Neural progenitor cell (in vitro differentiated cells): Measurements from ENCODE around the gene ESPNL. TPM values are rescaled to one million over a fixed set of nuclear protein-coding genes. Genes with fewer than 3 reads are reported as not detected.

Experiments used
- DNase-seq: peaks from one replicate; pipeline ENCODE4 v3.0.0-alpha.2; 2016; ENCODE audit warnings: low spot score
- H2AFZ ChIP-seq: fragments of 200-600 bp; sonication (generic); replicated peaks from 2 replicates; pipeline ENCODE4 v1.6.1; 2016; ENCODE audit warnings: antibody characterized with exemption
- H3F3A ChIP-seq: fragments of 200-600 bp; sonication (generic); 2 replicates; pipeline ENCODE4 v1.6.1; 2016; ENCODE audit warnings: antibody characterized with exemption, low read depth
- H3K27ac ChIP-seq: fragments of 200-600 bp; sonication (generic); 2 replicates; pipeline ENCODE4 v1.5.1; 2016; ENCODE audit warnings: mild to moderate bottlenecking
- H3K27me3 ChIP-seq: fragments of 200-600 bp; sonication (generic); 2 replicates; pipeline ENCODE4 v1.6.1; 2016; ENCODE audit warnings: mild to moderate bottlenecking, moderate library complexity
- H3K36me3 ChIP-seq: fragments of 200-600 bp; sonication (generic); 2 replicates; pipeline ENCODE4 v1.5.1; 2016
- H3K4me1 ChIP-seq: fragments of 200-600 bp; sonication (generic); 2 replicates; pipeline ENCODE4 v1.6.1; 2016; ENCODE audit warnings: mixed run types
- H3K4me2 ChIP-seq: fragments of 200-600 bp; sonication (generic); 2 replicates; pipeline ENCODE4 v1.6.1; 2016
- H3K4me3 ChIP-seq: fragments of 200-600 bp; sonication (generic); 2 replicates; pipeline ENCODE4 v1.5.1; 2016
- H3K79me2 ChIP-seq: fragments of 200-600 bp; sonication (generic); 2 replicates; pipeline ENCODE4 v1.6.1; 2016; ENCODE audit warnings: low read depth
- H3K9ac ChIP-seq: fragments of 200-600 bp; sonication (generic); 2 replicates; pipeline ENCODE4 v1.6.1; 2016
- H3K9me3 ChIP-seq: fragments of 200-600 bp; sonication (generic); 2 replicates; pipeline ENCODE4 v1.5.1; 2016; ENCODE audit warnings: low read depth
- H4K20me1 ChIP-seq: fragments of 200-600 bp; sonication (generic); 2 replicates; pipeline ENCODE4 v1.6.1; 2016; ENCODE audit warnings: low read depth
- H3K27ac Mint-ChIP-seq: 3 replicates; pipeline ENCODE4 v1.8.0; 2021; ENCODE audit warnings: mixed read lengths
- H3K27me3 Mint-ChIP-seq: 2 replicates; pipeline ENCODE4 v1.8.0; 2022; ENCODE audit warnings: low read depth, mild to moderate bottlenecking, inconsistent platforms, moderate library complexity, mixed read lengths; ENCODE audit not compliant: insufficient read depth
- H3K36me3 Mint-ChIP-seq: 3 replicates; pipeline ENCODE4 v1.8.0; 2021; ENCODE audit warnings: mixed read lengths
- H3K4me1 Mint-ChIP-seq: 3 replicates; pipeline ENCODE4 v1.8.0; 2021; ENCODE audit warnings: mixed read lengths
- H3K4me3 Mint-ChIP-seq: 3 replicates; pipeline ENCODE4 v1.8.0; 2021; ENCODE audit warnings: mild to moderate bottlenecking, moderate library complexity, mixed read lengths
- H3K9me3 Mint-ChIP-seq: 3 replicates; pipeline ENCODE4 v1.8.0; 2020; ENCODE audit warnings: mixed read lengths
- EZH2 ChIP-seq: fragments of 200-600 bp; sonication (generic); IDR thresholded peaks from 2 replicates; pipeline ENCODE4 v1.6.1; 2017; ENCODE audit warnings: antibody characterized with exemption, mild to moderate bottlenecking, moderate library complexity
- EZH2phosphoT487 ChIP-seq: fragments of 200-600 bp; sonication (generic); IDR thresholded peaks from 2 replicates; pipeline ENCODE4 v1.6.1; 2017; ENCODE audit warnings: antibody characterized with exemption
- total RNA-seq: library from RNA; depleted of rRNA; stranded (reverse); fragments of >200 nt; gene quantifications from 2 replicates; pipeline ENCODE4 v1.2.3, GENCODE V29; 2015; ENCODE audit warnings: low replicate concordance
- TF ChIP-seq, protein P1 (sequence below): fragments of 200-600 bp; sonication (generic); IDR thresholded peaks from 2 replicates; pipeline ENCODE4 v1.5.1; 2017; ENCODE audit warnings: antibody characterized with exemption, mild to moderate bottlenecking

ESPNL gene
- total RNA-seq, 1 donor from 2014 or later, result 0.58 TPM

DNA sequence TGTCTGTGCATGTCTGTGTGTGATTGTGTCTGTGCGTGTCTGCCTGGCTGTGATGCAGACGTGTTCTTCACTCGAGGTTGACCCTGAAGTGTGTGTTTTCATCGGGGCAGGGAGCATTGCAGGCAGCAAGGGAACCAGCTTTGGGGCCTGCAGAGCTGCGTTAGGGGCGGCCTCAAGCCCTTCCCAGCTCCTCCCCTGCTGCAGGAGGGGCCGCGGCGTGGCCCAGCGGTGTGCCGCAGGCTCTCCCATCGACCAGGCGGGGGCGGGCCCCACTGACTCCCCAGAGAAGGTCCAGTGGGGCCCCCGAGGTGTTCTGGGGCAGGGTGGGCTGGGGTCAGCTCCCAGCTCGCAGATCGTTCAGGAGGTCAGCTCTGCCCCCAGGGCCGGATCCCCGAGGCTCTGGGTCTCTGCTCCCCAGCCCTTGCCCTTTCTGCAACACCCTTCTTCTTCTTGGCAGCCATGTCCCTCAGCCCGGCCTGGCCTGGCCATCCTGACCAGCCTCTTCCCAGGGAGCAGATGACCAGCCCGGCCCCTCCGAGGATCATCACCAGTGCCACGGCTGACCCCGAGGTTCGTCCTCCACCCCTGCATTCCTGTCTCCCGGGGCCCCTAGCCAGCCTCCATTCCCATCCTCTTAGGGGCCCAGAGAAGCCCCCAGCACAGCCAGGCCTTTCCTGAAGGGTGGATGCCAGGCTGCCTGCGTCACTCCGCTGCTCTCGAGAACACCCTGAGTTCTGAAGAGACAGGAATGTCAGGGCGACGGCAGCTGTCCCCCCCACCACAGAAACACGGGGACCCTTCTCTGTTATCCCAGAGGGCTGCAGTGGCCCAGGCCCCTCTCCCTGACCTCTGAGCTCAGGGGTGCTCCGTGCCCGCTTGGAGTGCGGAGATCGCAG, 27.3 kb downstream of the ESPNL start:
- H3K4me3 ChIP-seq, result no peak overlapping the region
- no peak overlapping the region for H3K9ac ChIP-seq
- TF ChIP-seq EZH2phosphoT487, result no peak
- Mint-ChIP-seq H3K36me3 (no peaks in the 10 kb centered on the region), H3K27ac (peak overlapping the region; percentile 28), H3K4me1 (no peaks in the 10 kb centered on the region), H3K4me3 (no peak overlapping the region), H3K27me3 (no peaks in the 10 kb centered on the region), H3K9me3 (no peaks in the 10 kb centered on the region)
- no peak overlapping the region for H3K27ac ChIP-seq
- no peaks in the 10 kb centered on the region for H3K9me3 ChIP-seq
- no peaks in the 10 kb centered on the region for H3K27me3 ChIP-seq
- H3K36me3 ChIP-seq, result no peaks in the 10 kb centered on the region
- H3K4me2 ChIP-seq, result no peak overlapping the region
- peak; percentile 37 for DNase-seq
- no peaks in the 10 kb centered on the region for H3K4me1 ChIP-seq
- peak overlapping the region; percentile 81 for H2AFZ ChIP-seq
- H4K20me1 ChIP-seq, result no peaks in the 10 kb centered on the region
- peaks cover 9% of the 10 kb centered on the region for H3F3A ChIP-seq
- no peaks in the 10 kb centered on the region for H3K79me2 ChIP-seq

GRCh38 chr2:238128061-238128440, 27.9 kb downstream of the ESPNL start:
- H3K36me3 ChIP-seq, result no peaks in the 10 kb centered on the region
- peaks cover 9% of the 10 kb centered on the region for H3F3A ChIP-seq
- no peaks in the 10 kb centered on the region for H4K20me1 ChIP-seq
- H3K27ac ChIP-seq, result no peak overlapping the region
- no peaks in the 10 kb centered on the region for H3K9me3 ChIP-seq
- TF ChIP-seq, protein P1, sequence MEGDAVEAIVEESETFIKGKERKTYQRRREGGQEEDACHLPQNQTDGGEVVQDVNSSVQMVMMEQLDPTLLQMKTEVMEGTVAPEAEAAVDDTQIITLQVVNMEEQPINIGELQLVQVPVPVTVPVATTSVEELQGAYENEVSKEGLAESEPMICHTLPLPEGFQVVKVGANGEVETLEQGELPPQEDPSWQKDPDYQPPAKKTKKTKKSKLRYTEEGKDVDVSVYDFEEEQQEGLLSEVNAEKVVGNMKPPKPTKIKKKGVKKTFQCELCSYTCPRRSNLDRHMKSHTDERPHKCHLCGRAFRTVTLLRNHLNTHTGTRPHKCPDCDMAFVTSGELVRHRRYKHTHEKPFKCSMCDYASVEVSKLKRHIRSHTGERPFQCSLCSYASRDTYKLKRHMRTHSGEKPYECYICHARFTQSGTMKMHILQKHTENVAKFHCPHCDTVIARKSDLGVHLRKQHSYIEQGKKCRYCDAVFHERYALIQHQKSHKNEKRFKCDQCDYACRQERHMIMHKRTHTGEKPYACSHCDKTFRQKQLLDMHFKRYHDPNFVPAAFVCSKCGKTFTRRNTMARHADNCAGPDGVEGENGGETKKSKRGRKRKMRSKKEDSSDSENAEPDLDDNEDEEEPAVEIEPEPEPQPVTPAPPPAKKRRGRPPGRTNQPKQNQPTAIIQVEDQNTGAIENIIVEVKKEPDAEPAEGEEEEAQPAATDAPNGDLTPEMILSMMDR, result no peak
- TF ChIP-seq EZH2 (no peak), EZH2phosphoT487 (no peak)
- no peak overlapping the region for H3K4me3 ChIP-seq
- no peak for DNase-seq
- no peak overlapping the region for H3K4me3 Mint-ChIP-seq
- H3K27ac Mint-ChIP-seq, result no peak overlapping the region
- H3K4me2 ChIP-seq, result no peak overlapping the region
- H3K4me1 Mint-ChIP-seq, result no peaks in the 10 kb centered on the region
- no peaks in the 10 kb centered on the region for H3K79me2 ChIP-seq
- no peaks in the 10 kb centered on the region for H3K4me1 ChIP-seq
- no peak overlapping the region for H3K9ac ChIP-seq
- no peaks in the 10 kb centered on the region for H3K36me3 Mint-ChIP-seq
- no peaks in the 10 kb centered on the region for H3K27me3 Mint-ChIP-seq
- H3K9me3 Mint-ChIP-seq, result no peaks in the 10 kb centered on the region
- H3K27me3 ChIP-seq, result no peaks in the 10 kb centered on the region
- H2AFZ ChIP-seq, result no peak overlapping the region

- H2AFZ ChIP-seq, result no peak overlapping the region
- Mint-ChIP-seq H3K4me1 (no peaks in the 10 kb centered on the region), H3K27ac (no peak overlapping the region), H3K27me3 (no peaks in the 10 kb centered on the region), H3K4me3 (no peak overlapping the region), H3K9me3 (no peaks in the 10 kb centered on the region), H3K36me3 (no peaks in the 10 kb centered on the region)
- no peaks in the 10 kb centered on the region for H4K20me1 ChIP-seq
- TF ChIP-seq, protein P1, result no peak
- no peak for TF ChIP-seq EZH2
- TF ChIP-seq EZH2phosphoT487, result no peak
- no peak overlapping the region for H3K4me2 ChIP-seq
- H3K9ac ChIP-seq, result no peak overlapping the region
- H3K27me3 ChIP-seq, result no peaks in the 10 kb centered on the region
- no peaks in the 10 kb centered on the region for H3K4me1 ChIP-seq
- H3K9me3 ChIP-seq, result no peaks in the 10 kb centered on the region
- H3K79me2 ChIP-seq, result no peaks in the 10 kb centered on the region
- no peak overlapping the region for H3K4me3 ChIP-seq
- no peak overlapping the region for H3K27ac ChIP-seq
- peaks cover 9% of the 10 kb centered on the region for H3F3A ChIP-seq
- H3K36me3 ChIP-seq, result no peaks in the 10 kb centered on the region
- DNase-seq, result no peak
These were observed 28.4 kb downstream of the ESPNL start for GRCh38 chr2:238128534-238129001.
